ENCODE measurements around the gene CLCC1.
A peak's percentile ranks its signal among the peaks of the same experiment; 100 is the strongest.
"Not testable (repeated sequence)": the region's sequence is repeated elsewhere in the genome, so short reads cannot be mapped to it uniquely, and the experiment has no call there.

The CLCC1 gene

DNA sequence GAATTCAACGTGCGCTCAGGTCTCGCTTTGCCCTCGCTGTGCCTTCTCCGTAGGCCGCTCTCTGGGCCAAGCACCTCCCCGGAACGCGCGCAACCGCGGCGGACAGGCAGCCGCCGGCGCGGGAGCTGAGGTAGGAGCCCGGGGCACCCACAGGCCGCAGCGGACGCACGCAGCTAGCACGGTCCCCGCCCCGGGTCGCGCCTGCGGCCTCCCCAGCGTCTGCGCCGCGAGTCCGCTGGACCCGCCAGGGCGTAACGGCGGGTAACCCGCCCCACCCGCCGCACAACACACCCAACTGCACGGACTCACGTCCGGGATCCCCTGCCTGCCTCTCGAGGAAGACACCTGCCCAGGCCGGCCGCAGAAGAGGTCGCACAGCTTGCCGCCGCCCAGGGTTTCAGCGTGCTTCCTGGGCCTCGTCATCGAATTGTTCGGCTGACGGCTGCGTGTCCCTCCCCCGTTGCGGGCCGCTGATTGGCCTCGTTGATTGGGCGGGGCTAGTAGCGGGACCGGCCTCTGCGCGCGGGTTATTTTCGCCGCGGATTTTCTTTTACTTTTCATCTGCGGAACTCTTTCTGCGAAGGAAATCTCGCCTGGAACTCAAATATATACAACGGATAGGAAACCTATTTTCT, at the start of gene CLCC1:
CLCC1 (minus strand) TSS at position 433 of the 635 bp plus-strand sequence. CDS start 13,047 bp downstream, outside the sequence.
- DNase-seq (ENCODE audit: low read depth), result peak; percentile 87

GRCh38 chr1:109011335-109011734, 48.1 kb upstream of the CLCC1 start:
- DNase-seq (ENCODE audit: low read depth), result no peak

GRCh38 chr1:108996622-108997021, 33.3 kb upstream of the CLCC1 start:
- not testable (repeated sequence) for DNase-seq (ENCODE audit: low read depth)

DNA sequence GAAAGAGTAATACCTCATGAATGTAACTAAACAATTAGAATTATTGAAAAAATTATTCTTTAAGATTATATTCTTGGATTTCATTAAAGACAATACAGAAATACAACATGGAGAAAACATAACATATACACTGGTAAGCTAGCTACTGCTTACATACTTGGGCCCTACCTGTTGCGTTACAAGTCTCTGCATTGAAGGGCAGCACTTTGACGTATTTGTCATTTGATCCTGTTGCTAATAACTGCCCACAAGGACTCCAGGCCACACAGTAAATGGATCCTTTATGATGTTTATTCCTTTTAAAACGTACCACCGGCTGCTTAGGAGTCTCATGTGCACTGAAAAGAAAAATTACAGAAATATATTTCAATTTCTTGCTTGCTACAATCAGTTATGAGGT, 19.8 kb upstream of the CLCC1 start:
- no peak for DNase-seq (ENCODE audit: low read depth)

GRCh38 chr1:108976658-108977057, 13.4 kb upstream of the CLCC1 start:
- no peak for DNase-seq (ENCODE audit: low read depth)

DNA sequence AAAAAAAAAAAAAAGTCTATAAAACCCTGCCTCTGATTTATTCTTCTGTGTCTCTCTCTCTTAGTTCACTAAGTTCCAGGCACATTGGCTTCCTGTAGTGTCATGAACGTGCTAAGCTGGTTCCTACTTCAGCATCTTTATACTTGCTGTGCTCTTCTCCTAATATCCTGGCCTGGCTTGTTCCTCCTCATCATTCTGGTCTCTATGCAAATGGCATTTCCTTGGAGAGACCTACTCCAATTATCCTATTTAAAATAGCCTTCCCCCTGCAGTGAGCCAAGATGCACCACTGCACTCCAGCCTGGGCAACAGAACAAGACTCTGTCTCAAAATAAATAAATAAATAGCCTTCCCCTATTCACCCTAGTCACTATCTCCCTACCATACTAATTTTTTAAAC, 9.7 kb upstream of the CLCC1 start:
- no peak for DNase-seq (ENCODE audit: low read depth)

DNA sequence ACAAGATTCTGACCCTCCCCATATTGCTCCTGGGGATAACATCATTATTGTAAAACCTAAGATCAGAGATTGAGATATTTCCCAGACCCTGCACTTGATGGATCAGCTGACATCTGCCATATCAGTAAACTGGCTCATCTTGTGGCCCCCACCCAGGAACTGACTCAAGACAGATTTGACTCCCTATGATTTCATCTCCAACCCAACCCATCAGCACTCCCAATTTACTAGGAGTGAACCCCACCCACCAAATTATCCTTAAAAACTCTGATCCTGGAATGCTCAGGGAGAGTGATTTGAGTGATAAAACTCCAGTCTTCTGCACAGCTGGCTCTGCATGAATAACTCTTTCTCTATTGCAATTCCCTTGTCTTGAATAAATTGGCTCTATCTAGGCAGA, 6.1 kb upstream of the CLCC1 start:
- DNase-seq (ENCODE audit: low read depth), result no peak

- DNase-seq (ENCODE audit: low read depth), result peak; percentile 24
These were observed 618 bp downstream of the CLCC1 start for GRCh38 chr1:108962681-108963051.

GRCh38 chr1:108961752-108962486, 1.4 kb downstream of the CLCC1 start:
- DNase-seq (ENCODE audit: low read depth), result no peak

DNA sequence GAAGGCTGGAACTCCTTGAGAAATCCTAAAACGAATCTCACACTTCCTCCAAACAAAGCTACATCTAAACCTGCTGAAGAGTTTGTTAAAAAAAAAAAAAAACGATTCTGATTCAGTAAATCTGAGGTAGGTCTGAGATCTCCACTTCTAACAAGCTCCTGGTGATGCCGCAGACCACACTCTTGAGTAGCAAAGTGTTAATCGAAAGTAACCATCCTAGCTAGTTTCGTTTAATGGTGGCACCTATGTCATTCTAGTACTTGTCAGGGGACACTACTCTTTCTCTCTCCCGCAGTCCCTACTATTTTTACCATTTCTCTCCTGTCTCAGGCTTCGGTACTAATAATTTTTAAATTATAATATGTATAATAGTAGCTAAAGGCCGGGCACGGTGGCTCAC, 2.1 kb downstream of the CLCC1 start:
- DNase-seq (ENCODE audit: low read depth), result no peak

- no peak for DNase-seq (ENCODE audit: low read depth)
These were observed 2.6 kb downstream of the CLCC1 start for GRCh38 chr1:108960719-108961118.

DNA sequence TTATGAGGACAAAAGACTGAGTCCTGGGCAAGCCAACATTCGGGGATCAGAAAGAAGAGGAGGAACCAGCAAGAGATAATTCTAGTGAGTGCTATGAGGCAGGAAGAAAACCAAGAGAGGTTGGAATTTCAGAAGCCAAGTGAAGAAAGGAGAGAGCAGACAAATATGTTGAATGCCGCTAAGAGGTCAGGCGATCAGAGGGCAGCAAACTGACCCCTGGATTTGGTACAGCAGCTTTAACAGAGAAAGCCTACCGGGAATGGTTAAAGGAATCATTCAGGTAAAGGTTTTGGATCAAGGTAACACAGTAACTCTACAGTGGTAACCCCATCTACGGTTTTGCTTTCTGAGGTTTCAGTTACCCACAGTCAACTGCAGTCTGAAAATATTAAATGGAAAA, 5.4 kb downstream of the CLCC1 start:
- no peak for DNase-seq (ENCODE audit: low read depth)

GRCh38 chr1:108955881-108956280, 7.4 kb downstream of the CLCC1 start:
- DNase-seq (ENCODE audit: low read depth), result no peak

DNA sequence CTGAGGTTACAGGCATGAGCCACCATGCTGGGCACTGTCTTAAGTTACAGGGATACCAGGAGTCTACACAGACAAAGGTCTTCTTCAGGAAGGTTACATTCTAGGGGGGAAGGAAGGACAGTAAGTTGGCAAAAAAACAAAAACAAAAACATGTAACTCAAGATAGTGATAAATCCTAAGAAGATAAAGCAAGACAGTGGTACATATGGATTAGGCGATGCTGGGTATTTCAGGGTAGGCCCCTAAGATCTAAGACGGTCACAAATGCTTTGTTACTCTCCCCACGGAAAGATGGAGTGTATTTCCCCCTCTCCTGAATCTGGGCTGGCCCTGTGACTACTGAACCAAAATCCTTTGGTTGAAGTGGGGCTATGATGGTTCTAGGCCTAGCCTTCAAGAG, 8.2 kb downstream of the CLCC1 start:
- DNase-seq (ENCODE audit: low read depth), result no peak

DNA sequence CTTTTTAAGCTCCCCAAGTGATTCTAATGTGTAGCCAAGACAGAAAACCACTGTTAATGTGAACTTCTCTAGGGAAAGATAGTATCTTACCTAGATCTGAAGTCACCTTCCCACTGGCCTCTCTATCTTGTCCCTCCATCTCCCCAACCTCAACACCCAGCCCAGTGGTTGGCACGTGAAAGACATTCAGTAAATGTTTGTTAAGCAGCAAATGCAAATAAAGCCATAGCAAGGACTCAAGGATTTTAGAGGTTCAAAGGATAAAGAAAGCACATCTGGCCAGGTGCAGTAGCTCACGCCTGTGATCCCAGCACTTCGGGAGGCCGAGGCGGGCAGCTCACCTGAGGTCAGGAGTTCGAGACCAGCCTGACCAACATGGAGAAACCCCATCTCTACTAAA, 9.8 kb downstream of the CLCC1 start:
- no peak for DNase-seq (ENCODE audit: low read depth)

- DNase-seq (ENCODE audit: low read depth), result no peak
These were observed 12.0 kb downstream of the CLCC1 start for GRCh38 chr1:108951242-108951641.

- DNase-seq (ENCODE audit: low read depth), result no peak
These were observed 14.2 kb downstream of the CLCC1 start for GRCh38 chr1:108949044-108949443.

- DNase-seq (ENCODE audit: low read depth), result no peak
These were observed 15.3 kb downstream of the CLCC1 start for GRCh38 chr1:108947871-108948525.

- no peak for DNase-seq (ENCODE audit: low read depth)
These were observed 27.1 kb downstream of the CLCC1 start for GRCh38 chr1:108936170-108936569.

DNA sequence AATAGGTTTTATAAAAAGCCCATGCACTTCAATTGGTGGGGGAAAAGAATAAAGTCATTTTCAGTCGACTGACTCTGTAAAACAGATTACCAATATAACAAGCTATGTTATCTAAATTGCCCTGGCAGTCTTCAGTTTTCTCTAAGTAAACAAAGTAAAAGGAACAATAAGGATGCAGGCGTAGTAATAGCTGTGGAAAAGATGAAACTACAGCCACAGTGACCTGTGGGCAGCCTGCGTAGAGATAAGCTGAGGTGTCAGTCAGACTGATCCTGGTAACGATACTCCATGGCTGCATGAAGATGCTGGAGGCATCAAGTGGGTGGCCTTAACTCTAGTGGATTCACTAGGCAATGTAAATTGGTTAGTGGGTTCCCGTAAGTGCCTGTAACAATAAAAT, 29.3 kb downstream of the CLCC1 start:
- DNase-seq (ENCODE audit: low read depth), result no peak

DNA sequence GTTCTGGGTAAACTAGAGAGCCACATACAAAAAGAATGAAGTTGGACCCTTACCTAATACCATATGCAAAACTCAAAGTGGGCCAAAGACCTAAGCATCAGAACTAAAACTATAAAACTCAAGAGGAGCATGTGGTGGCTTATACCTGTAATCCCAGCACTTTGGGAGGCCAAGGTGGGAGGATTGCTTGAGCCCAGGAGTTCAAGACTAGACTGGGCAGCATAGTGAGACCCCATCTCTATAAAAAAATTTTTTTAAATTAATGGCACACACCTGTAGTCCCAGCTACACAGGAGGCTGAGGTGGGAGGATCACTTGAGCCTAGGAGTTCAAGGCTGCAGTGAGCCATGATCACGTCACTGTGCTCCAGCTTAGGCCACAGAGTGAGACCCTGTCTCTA, 35.7 kb downstream of the CLCC1 start:
- not testable (repeated sequence) for DNase-seq (ENCODE audit: low read depth)

- DNase-seq (ENCODE audit: low read depth), result no peak
These were observed 37.4 kb downstream of the CLCC1 start for GRCh38 chr1:108925920-108926319.

- no peak for DNase-seq (ENCODE audit: low read depth)
These were observed 46.5 kb downstream of the CLCC1 start for GRCh38 chr1:108916788-108917187.

All from activated T-cell treated with anti-CD3 and anti-CD28 coated beads for 24 hours (primary cell).